Astrocyte (in vitro differentiated cells and primary cell): Measurements from ENCODE around the gene SLC24A2. TPM values are rescaled to one million over a fixed set of nuclear protein-coding genes. Genes with fewer than 3 reads are reported as not detected.

Experiments used
- DNase-seq: peaks from one replicate; pipeline ENCODE4 v3.0.0-alpha.2; 2010; ENCODE audit warnings: low read depth
- FAIRE-seq: peaks from 2 replicates; lab custom pipeline; 2011; peaks lifted over from hg19 to GRCh38; lab: Jason Lieb, UNC
- H2AFZ ChIP-seq: 2 replicates; pipeline ENCODE4 v1.6.0; 2012; ENCODE audit warnings: low read depth, low read length, inconsistent platforms
- H3K27ac ChIP-seq: 2 replicates; pipeline ENCODE4 v1.5.1; 2011; ENCODE audit warnings: low read depth, low read length, inconsistent platforms
- H3K27me3 ChIP-seq: 2 replicates; pipeline ENCODE4 v1.6.0; 2011; ENCODE audit warnings: low read length, inconsistent platforms; ENCODE audit not compliant: insufficient read depth
- H3K36me3 ChIP-seq: 2 replicates; pipeline ENCODE4 v1.5.1; 2011; ENCODE audit warnings: low read length, inconsistent platforms; ENCODE audit not compliant: insufficient read depth
- H3K4me1 ChIP-seq: 2 replicates; pipeline ENCODE4 v1.5.1; 2011; ENCODE audit warnings: low read length, inconsistent platforms; ENCODE audit not compliant: insufficient read depth
- H3K4me2 ChIP-seq: 2 replicates; pipeline ENCODE4 v1.6.0; 2012; ENCODE audit warnings: low read length, inconsistent platforms
- H3K4me3 ChIP-seq: 2 replicates; pipeline ENCODE4 v1.5.1; 2011; ENCODE audit warnings: low read depth, mild to moderate bottlenecking, low read length, inconsistent platforms; ENCODE audit not compliant: insufficient read depth
- H3K79me2 ChIP-seq: 2 replicates; pipeline ENCODE4 v1.6.0; 2012; ENCODE audit warnings: mild to moderate bottlenecking, low read length, inconsistent platforms; ENCODE audit not compliant: insufficient read depth
- H3K9ac ChIP-seq: 2 replicates; pipeline ENCODE4 v1.6.0; 2012; ENCODE audit warnings: mild to moderate bottlenecking, low read length, inconsistent platforms
- H3K9me3 ChIP-seq: 2 replicates; pipeline ENCODE4 v1.5.1; 2012; ENCODE audit warnings: low read depth, mild to moderate bottlenecking, low read length, inconsistent platforms; ENCODE audit not compliant: insufficient read depth
- H4K20me1 ChIP-seq: 2 replicates; pipeline ENCODE4 v1.6.0; 2012; ENCODE audit warnings: low read length, inconsistent platforms; ENCODE audit not compliant: insufficient read depth
- H3K27ac Mint-ChIP-seq: one replicate; pipeline ENCODE4 v1.8.0; 2021; ENCODE audit warnings: mild to moderate bottlenecking, mixed read lengths; ENCODE audit not compliant: unreplicated experiment
- H3K27me3 Mint-ChIP-seq: one replicate; pipeline ENCODE4 v1.8.0; 2021; ENCODE audit warnings: low read depth, mixed read lengths; ENCODE audit not compliant: unreplicated experiment
- H3K36me3 Mint-ChIP-seq: one replicate; pipeline ENCODE4 v1.8.0; 2021; ENCODE audit warnings: low read depth, mixed read lengths; ENCODE audit not compliant: unreplicated experiment
- H3K4me1 Mint-ChIP-seq: one replicate; pipeline ENCODE4 v1.8.0; 2021; ENCODE audit warnings: low read depth, mixed read lengths; ENCODE audit not compliant: unreplicated experiment
- H3K4me3 Mint-ChIP-seq: one replicate; pipeline ENCODE4 v1.8.0; 2021; ENCODE audit warnings: mild to moderate bottlenecking, moderate library complexity, mixed read lengths; ENCODE audit not compliant: unreplicated experiment
- H3K9me3 Mint-ChIP-seq: one replicate; pipeline ENCODE4 v1.8.0; 2021; ENCODE audit warnings: mild to moderate bottlenecking, mixed read lengths; ENCODE audit not compliant: unreplicated experiment
- CTCF ChIP-seq: IDR thresholded peaks from 2 replicates; pipeline ENCODE4 v1.5.1; 2011; ENCODE audit warnings: low read depth, mild to moderate bottlenecking, inconsistent platforms, low read length, moderate library complexity; ENCODE audit not compliant: insufficient read depth
- EZH2 ChIP-seq: IDR thresholded peaks from 2 replicates; pipeline ENCODE4 v1.6.1; 2012; ENCODE audit warnings: mild to moderate bottlenecking, low read length, inconsistent platforms; ENCODE audit not compliant: insufficient read depth
- total RNA-seq: library from RNA; stranded (reverse); gene quantifications from 2 replicates; pipeline ENCODE4 v1.2.1, GENCODE V29; 2021

SLC24A2 gene
- total RNA-seq, 1 donor from 2014 or later, result 0.16 TPM

- Mint-ChIP-seq H3K9me3 (no peaks in the 10 kb centered on the region), H3K4me3 (no peak overlapping the region), H3K27ac (no peak overlapping the region), H3K4me1 (peaks cover 6% of the 10 kb centered on the region), H3K36me3 (no peaks in the 10 kb centered on the region), H3K27me3 (peaks cover 22% of the 10 kb centered on the region)
- no peaks in the 10 kb centered on the region for H3K79me2 ChIP-seq
- H3K27ac ChIP-seq, result no peak overlapping the region
- no peaks in the 10 kb centered on the region for H3K36me3 ChIP-seq
- no peak overlapping the region for H3K4me2 ChIP-seq
- H3K4me1 ChIP-seq, result peaks cover 2% of the 10 kb centered on the region
- no peak overlapping the region for H2AFZ ChIP-seq
- FAIRE-seq (no peak), DNase-seq (no peak)
- TF ChIP-seq CTCF, result no peak
- TF ChIP-seq EZH2, result no peak
- peaks cover 22% of the 10 kb centered on the region for H3K27me3 ChIP-seq
- no peaks in the 10 kb centered on the region for H4K20me1 ChIP-seq
- no peak overlapping the region for H3K9ac ChIP-seq
- no peak overlapping the region for H3K4me3 ChIP-seq
- H3K9me3 ChIP-seq, result no peaks in the 10 kb centered on the region
Observed at GRCh38 chr9:19784136-19784535, 4.7 kb downstream of the SLC24A2 start.

DNA sequence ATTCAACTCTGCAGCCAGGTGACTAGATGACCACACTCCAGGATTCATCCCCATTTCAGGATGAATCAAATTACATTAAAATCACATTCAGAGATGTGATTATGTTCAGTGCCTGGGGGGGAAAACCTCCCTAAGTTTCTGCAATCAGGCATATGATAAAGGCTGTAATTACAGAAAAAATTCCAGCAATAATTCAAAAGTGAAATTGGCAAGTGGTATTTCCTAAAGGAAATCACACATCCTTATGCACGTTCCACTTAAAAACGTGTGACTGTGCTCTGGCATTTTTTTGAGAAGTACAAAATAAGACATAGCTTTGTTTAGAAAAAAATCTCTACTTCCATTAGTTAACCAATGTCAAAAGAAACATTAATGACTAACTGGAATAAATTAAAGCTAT, 5.3 kb downstream of the SLC24A2 start:
- H3K4me1 ChIP-seq, result no peaks in the 10 kb centered on the region
- no peaks in the 10 kb centered on the region for H3K36me3 Mint-ChIP-seq
- H3K9me3 Mint-ChIP-seq, result no peaks in the 10 kb centered on the region
- no peaks in the 10 kb centered on the region for H3K79me2 ChIP-seq
- no peak overlapping the region for H2AFZ ChIP-seq
- peaks cover 20% of the 10 kb centered on the region for H3K27me3 Mint-ChIP-seq
- H3K36me3 ChIP-seq, result no peaks in the 10 kb centered on the region
- no peak for FAIRE-seq
- peaks cover 6% of the 10 kb centered on the region for H3K4me1 Mint-ChIP-seq
- H4K20me1 ChIP-seq, result no peaks in the 10 kb centered on the region
- no peak for DNase-seq
- H3K4me2 ChIP-seq, result no peak overlapping the region
- H3K9ac ChIP-seq, result no peak overlapping the region
- no peak overlapping the region for H3K4me3 ChIP-seq
- H3K27ac Mint-ChIP-seq, result no peak overlapping the region
- H3K4me3 Mint-ChIP-seq, result no peak overlapping the region
- no peaks in the 10 kb centered on the region for H3K9me3 ChIP-seq
- TF ChIP-seq EZH2 (no peak), CTCF (no peak)
- H3K27ac ChIP-seq, result no peak overlapping the region
- H3K27me3 ChIP-seq, result peaks cover 22% of the 10 kb centered on the region

DNA sequence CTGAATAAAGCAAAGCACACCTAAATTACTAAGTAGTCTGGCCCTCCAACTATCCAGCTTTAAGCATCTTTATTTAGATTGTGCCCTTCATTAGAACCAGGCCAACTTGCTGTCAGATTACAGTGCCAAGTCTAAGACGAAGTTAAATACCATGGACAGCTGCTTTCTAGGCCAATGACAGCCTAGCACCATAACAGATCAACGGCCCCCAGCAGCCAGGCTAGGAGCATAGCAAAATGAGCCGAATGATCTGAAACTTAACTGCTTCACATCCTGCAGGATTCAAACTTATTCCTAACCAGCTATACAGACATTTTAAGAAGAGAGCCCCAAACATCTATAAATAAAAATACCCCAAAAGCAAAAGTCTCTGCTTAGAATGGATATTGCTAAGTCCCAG, 6.8 kb downstream of the SLC24A2 start:
- Histone ChIP-seq H2AFZ (no peak overlapping the region), H3K27ac (no peak overlapping the region), H4K20me1 (no peaks in the 10 kb centered on the region), H3K4me2 (no peak overlapping the region), H3K4me3 (no peak overlapping the region), H3K79me2 (no peaks in the 10 kb centered on the region), H3K9me3 (no peaks in the 10 kb centered on the region), H3K4me1 (no peaks in the 10 kb centered on the region), H3K27me3 (peaks cover 9% of the 10 kb centered on the region), H3K9ac (no peak overlapping the region), H3K36me3 (no peaks in the 10 kb centered on the region)
- DNase-seq (no peak), FAIRE-seq (no peak)
- H3K9me3 Mint-ChIP-seq, result no peaks in the 10 kb centered on the region
- no peak overlapping the region for H3K27ac Mint-ChIP-seq
- peaks cover 10% of the 10 kb centered on the region for H3K27me3 Mint-ChIP-seq
- H3K4me1 Mint-ChIP-seq, result peaks cover 5% of the 10 kb centered on the region
- H3K36me3 Mint-ChIP-seq, result no peaks in the 10 kb centered on the region
- H3K4me3 Mint-ChIP-seq, result no peak overlapping the region
- no peak for TF ChIP-seq EZH2
- TF ChIP-seq CTCF, result no peak
